PC-9 (cell line): ENCODE measurements around the gene SH3TC1. TPM values are rescaled to one million over a fixed set of nuclear protein-coding genes. Genes with fewer than 3 reads are reported as not detected.
A peak's percentile ranks its signal among the peaks of the same experiment; 100 is the strongest.

ENCODE experiments used
- BruUV-seq: library from RNA; stranded (reverse); fragments of 400-500 nt; replicated peaks from 2 replicates; lab custom pipeline; 2021; lab: Mats Ljungman, UMichigan
- CTCF ChIA-PET: fragments of 300-600 bp; sonication (Branson Sonifier 250); formaldehyde crosslinking; loops from one replicate; lab custom pipeline; 2022; ENCODE audit warnings: antibody characterized with exemption; lab: Charles Lee
- POLR2A ChIA-PET: fragments of 300-600 bp; sonication (Branson Sonifier 250); formaldehyde crosslinking; loops from one replicate; lab custom pipeline; 2022; ENCODE audit warnings: antibody characterized with exemption; ENCODE audit not compliant: unreplicated experiment; lab: Charles Lee
- DNase-seq, 2 experiments: peaks; one replicate each; pipeline versions ENCODE4 v3.0.0 to v3.0.0-alpha.2; 2015 to 2022; ENCODE audit warnings: mixed read lengths in 1 of 2
- H2AFZ ChIP-seq: fragments of 200-600 bp; sonication (generic); 2 replicates; pipeline ENCODE4 v1.8.1; 2017; ENCODE audit warnings: antibody characterized with exemption
- H3F3A ChIP-seq: fragments of 200-600 bp; sonication (generic); 2 replicates; pipeline ENCODE4 v1.8.1; 2017; ENCODE audit warnings: antibody characterized with exemption, mild to moderate bottlenecking, low read depth; ENCODE audit not compliant: insufficient read depth
- H3K27ac ChIP-seq: fragments of 200-600 bp; sonication (generic); 2 replicates; pipeline ENCODE4 v1.6.1; 2016; ENCODE audit warnings: mixed run types
- H3K27me3 ChIP-seq: fragments of 200-600 bp; sonication (generic); 2 replicates; pipeline ENCODE4 v1.6.1; 2016; ENCODE audit warnings: low read depth, mixed run types; ENCODE audit not compliant: insufficient read depth
- H3K36me3 ChIP-seq: fragments of 200-600 bp; sonication (generic); 2 replicates; pipeline ENCODE4 v1.6.1; 2016; ENCODE audit warnings: low read depth, mixed run types
- H3K4me1 ChIP-seq: fragments of 200-600 bp; sonication (generic); replicated peaks from 2 replicates; pipeline ENCODE4 v1.6.1; 2016; ENCODE audit warnings: mixed run types; ENCODE audit not compliant: insufficient read depth
- H3K4me2 ChIP-seq: fragments of 200-600 bp; sonication (generic); 2 replicates; pipeline ENCODE4 v1.6.1; 2017; ENCODE audit warnings: mixed run types
- H3K4me3 ChIP-seq: fragments of 200-600 bp; sonication (generic); 2 replicates; pipeline ENCODE4 v1.6.1; 2016; ENCODE audit warnings: mixed run types
- H3K79me2 ChIP-seq: fragments of 200-600 bp; sonication (generic); 2 replicates; pipeline ENCODE4 v1.6.1; 2017; ENCODE audit warnings: low read depth, mixed run types
- H3K9me2 ChIP-seq: fragments of 200-600 bp; sonication (generic); 2 replicates; pipeline ENCODE4 v1.8.1; 2017; ENCODE audit warnings: mild to moderate bottlenecking; ENCODE audit not compliant: insufficient read depth
- H3K9me3 ChIP-seq: fragments of 200-600 bp; sonication (generic); 2 replicates; pipeline ENCODE4 v1.8.1; 2016; ENCODE audit warnings: low read depth; ENCODE audit not compliant: insufficient read depth
- H4K20me1 ChIP-seq: fragments of 200-600 bp; sonication (generic); 2 replicates; pipeline ENCODE4 v1.8.1; 2017; ENCODE audit not compliant: insufficient read depth
- CTCF ChIP-seq: fragments of 200-600 bp; sonication (generic); conservative IDR thresholded peaks from 2 replicates; pipeline ENCODE4 v1.6.1; 2017; ENCODE audit warnings: mixed run types, antibody characterized with exemption, mild to moderate bottlenecking, moderate library complexity
- EZH2 ChIP-seq: fragments of 200-600 bp; sonication (generic); IDR thresholded peaks from 2 replicates; pipeline ENCODE4 v1.8.0; 2017; ENCODE audit warnings: antibody characterized with exemption, low read depth
- intact Hi-C: fragments of 100-400 bp; cut with micrococcal nuclease; formaldehyde crosslinking; loops from one replicate; pipeline ENCODE4 v1.10.0; 2022; ENCODE audit not compliant: unreplicated experiment
- total RNA-seq: library from RNA; stranded (reverse); gene quantifications from 2 replicates; pipeline ENCODE4 v1.2.3, GENCODE V29; 2021

Gene SH3TC1
- total RNA-seq, 1 experiment from 2014 or later: 5.2 TPM

DNA sequence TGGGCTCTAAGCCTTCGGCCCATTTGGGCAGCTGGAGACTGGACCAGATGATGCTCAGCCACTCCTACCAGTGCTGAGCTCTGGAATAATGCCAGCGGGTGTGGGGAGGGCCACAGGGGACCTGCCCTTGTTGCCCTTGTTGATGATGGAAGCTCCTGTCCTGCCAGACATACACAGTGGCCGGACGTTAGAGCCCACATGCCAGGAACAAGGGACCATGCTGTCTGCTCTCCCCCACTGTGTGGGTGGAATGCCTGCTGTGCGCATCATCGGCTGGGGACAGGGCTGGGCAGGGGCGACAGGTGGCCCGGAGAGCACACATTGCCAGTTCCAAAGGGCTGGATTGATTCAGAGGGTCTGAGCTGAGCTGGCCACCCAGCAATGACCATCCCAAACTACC lies 42.5 kb upstream of the SH3TC1 start:
- Histone ChIP-seq H3K4me2 (no peak overlapping the region), H3K9me3 (no peaks in the 10 kb centered on the region), H3K4me3 (no peak overlapping the region), H3K36me3 (no peaks in the 10 kb centered on the region), H3K79me2 (no peaks in the 10 kb centered on the region), H3K27me3 (no peaks in the 10 kb centered on the region), H3K9me2 (no peaks in the 10 kb centered on the region), H2AFZ (no peak overlapping the region), H3K4me1 (no peaks in the 10 kb centered on the region; the same call in 1 of the 2 replicates), H3F3A (no peaks in the 10 kb centered on the region), H3K27ac (no peak overlapping the region), H4K20me1 (no peaks in the 10 kb centered on the region)
- CTCF ChIA-PET: no interaction called here
- DNase-seq: no peak
- intact Hi-C loops: no loop called here
- no TSS peak for BruUV-seq
- TF ChIP-seq CTCF (no peak), EZH2 (no peak)
- POLR2A ChIA-PET: no interaction called here

DNA sequence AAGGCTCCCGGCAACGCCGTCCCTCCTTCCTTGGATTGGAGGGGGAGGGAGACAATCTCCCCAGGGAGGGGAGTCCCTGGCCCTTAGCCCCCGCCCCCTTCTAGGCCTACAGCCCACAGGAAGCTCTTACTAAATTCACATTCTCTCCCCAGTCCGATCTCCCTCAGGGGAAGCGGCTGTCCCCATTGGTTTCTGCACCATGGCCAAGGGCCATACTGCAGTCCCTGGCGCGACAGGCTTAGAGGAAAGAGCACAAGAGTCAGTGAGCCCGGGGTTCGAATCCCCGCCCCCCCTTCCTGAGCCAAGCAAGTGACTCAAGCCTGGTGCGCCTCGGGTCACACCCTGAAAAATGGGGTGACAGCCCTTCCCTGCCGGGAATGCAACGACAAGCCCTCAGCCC lies 41.6 kb upstream of the SH3TC1 start:
- CTCF ChIA-PET: no interaction called here
- H3K9me2 ChIP-seq: no peaks in the 10 kb centered on the region
- H3K27ac ChIP-seq: no peak overlapping the region
- H4K20me1 ChIP-seq: no peaks in the 10 kb centered on the region
- H3K79me2 ChIP-seq: no peaks in the 10 kb centered on the region
- H3K4me1 ChIP-seq: no peaks in the 10 kb centered on the region; the same call in 1 of the 2 replicates
- no peak overlapping the region for H2AFZ ChIP-seq
- H3K9me3 ChIP-seq: no peaks in the 10 kb centered on the region
- H3K36me3 ChIP-seq: no peaks in the 10 kb centered on the region
- no peaks in the 10 kb centered on the region for H3K27me3 ChIP-seq
- intact Hi-C loops: no loop called here
- no peaks in the 10 kb centered on the region for H3F3A ChIP-seq
- no peak overlapping the region for H3K4me3 ChIP-seq
- no peak for DNase-seq
- TF ChIP-seq CTCF (no peak), EZH2 (no peak)
- POLR2A ChIA-PET: no interaction called here
- H3K4me2 ChIP-seq: no peak overlapping the region
- BruUV-seq: no TSS peak

GRCh38 chr4:8157944-8158709 lies 41.0 kb upstream of the SH3TC1 start:
- no peaks in the 10 kb centered on the region for H3F3A ChIP-seq
- H3K9me2 ChIP-seq: no peaks in the 10 kb centered on the region
- no peak for DNase-seq
- H2AFZ ChIP-seq: peak overlapping the region; percentile 58; the same call in 1 of the 2 replicates
- TF ChIP-seq CTCF (no peak), EZH2 (no peak)
- BruUV-seq: no TSS peak
- intact Hi-C loops: no loop called here
- no peaks in the 10 kb centered on the region for H3K9me3 ChIP-seq
- POLR2A ChIA-PET: no interaction called here
- no peaks in the 10 kb centered on the region for H3K27me3 ChIP-seq
- no peaks in the 10 kb centered on the region for H4K20me1 ChIP-seq
- peak overlapping the region; percentile 58 for H3K4me3 ChIP-seq
- CTCF ChIA-PET: interaction anchor here (0.7 kb wide), 1 partner anchor 356 kb away, joined by 3 read pairs; no protein-coding TSS in a partner anchor
- H3K4me2 ChIP-seq: peak overlapping the region; percentile 80
- no peaks in the 10 kb centered on the region for H3K36me3 ChIP-seq
- H3K4me1 ChIP-seq: no peaks in the 10 kb centered on the region; the same call in 1 of the 2 replicates
- no peak overlapping the region for H3K27ac ChIP-seq
- H3K79me2 ChIP-seq: no peaks in the 10 kb centered on the region
